Measurements from ENCODE around the gene KCNIP3.

Gene KCNIP3

DNA sequence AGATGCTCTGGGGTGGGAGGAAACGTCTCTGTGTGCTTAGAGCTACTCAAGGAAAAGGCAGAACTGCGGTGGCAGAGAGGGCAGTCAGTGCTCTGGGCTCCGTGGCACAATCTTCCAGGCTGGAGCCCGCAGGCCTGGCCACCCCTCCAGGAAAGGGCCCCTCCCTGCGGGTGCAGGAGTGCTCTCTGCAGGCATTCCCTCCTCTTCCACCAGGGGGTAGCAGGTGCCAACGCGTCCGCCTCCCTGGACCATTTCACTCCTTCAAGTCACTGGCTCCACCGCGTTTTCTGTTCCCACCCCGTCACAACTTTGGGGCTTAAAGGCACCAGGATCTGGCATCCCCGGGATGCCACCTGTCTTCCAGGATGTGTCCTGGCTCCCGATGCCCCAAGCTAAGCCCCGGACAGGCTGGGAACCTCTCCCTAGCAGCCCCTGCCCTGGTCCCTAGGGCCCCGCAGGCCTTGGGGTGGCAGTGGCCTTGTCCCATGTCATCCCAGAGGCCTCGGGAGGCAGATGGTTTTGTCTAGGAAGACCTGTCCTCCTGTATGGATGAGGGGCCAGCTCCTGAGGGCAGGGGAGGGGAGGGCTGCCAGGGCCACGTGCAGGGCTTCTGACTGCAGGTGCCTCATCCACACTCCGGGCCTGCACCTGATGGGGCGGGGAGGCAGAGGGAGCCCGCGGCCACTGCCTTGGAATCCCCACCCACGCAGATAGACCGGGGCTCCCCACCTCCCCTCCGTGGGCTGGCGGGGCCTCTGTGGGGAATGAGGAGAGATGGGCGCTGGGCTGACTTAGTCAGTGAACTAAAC lies 26.4 kb downstream of the KCNIP3 start:
- no peak overlapping the region for H3K9ac ChIP-seq (ENCODE audit: low read depth, low read length, poor library complexity)
- H3K18ac ChIP-seq (ENCODE audit: low read length) = peak overlapping the region; percentile 65
- peaks cover 3 to 9% of the 10 kb centered on the region in 2 donors for H3K4me1 ChIP-seq (ENCODE audit: control insufficient read depth in 2 of 2, insufficient read depth in 1 of 2, low read depth in 1 of 2, low read length in 2 of 2)
- H3K9me3 ChIP-seq (replicated peaks in 1 of 2; ENCODE audit: control insufficient read depth in 2 of 2, insufficient read depth in 1 of 2, low read depth in 1 of 2, low read length in 2 of 2) = peaks cover 0 to 2% of the 10 kb centered on the region in 2 donors
- H3K79me1 ChIP-seq (ENCODE audit: low read depth, low read length) = peaks cover 2% of the 10 kb centered on the region
- peaks cover 0 to 15% (median 3%) of the 10 kb centered on the region in 3 experiments for H3K27me3 ChIP-seq (ENCODE audit: control insufficient read depth in 3 of 3, insufficient read depth in 3 of 3, low read depth in 1 of 3, low read length in 3 of 3)
- no peak overlapping the region for H3K4ac ChIP-seq (ENCODE audit: low read length)
- peak overlapping the region; percentile 71 for H2AK5ac ChIP-seq (ENCODE audit: low read depth, low read length)
- H3K4me2 ChIP-seq (ENCODE audit: insufficient read depth, low read length, poor library complexity, severe bottlenecking) = no peak overlapping the region
- H4K8ac ChIP-seq (ENCODE audit: low read depth, low read length) = no peak overlapping the region
- no peak overlapping the region for H3K23ac ChIP-seq (ENCODE audit: low read depth, low read length, poor library complexity)
- peak overlapping the region; percentile 35 for H2BK12ac ChIP-seq (ENCODE audit: low read length)
- WGBS, 2 donors (ENCODE audit: extremely low coverage in 2 of 2, insufficient read length in 2 of 2, insufficient replicate concordance in 1 of 2) = no CpG with 5 or more reads among the region's 26 CpGs
- no peak overlapping the region for H3K4me3 ChIP-seq (ENCODE audit: low read length in 2 of 2)
- no peak overlapping the region for H3K27ac ChIP-seq (replicated peaks; ENCODE audit: low read length)
- DNase-seq (ENCODE audit: low spot score) = no peak
- no peak overlapping the region for H3K14ac ChIP-seq (ENCODE audit: low read length)
- H4K91ac ChIP-seq (ENCODE audit: low read depth, low read length, poor library complexity) = no peak overlapping the region
- no peak overlapping the region for H2BK5ac ChIP-seq (ENCODE audit: low read length)
- H2BK15ac ChIP-seq (ENCODE audit: low read length) = no peak overlapping the region
- no peaks in the 10 kb centered on the region for H3K36me3 ChIP-seq (replicated peaks in 1 of 2; ENCODE audit: control insufficient read depth in 2 of 2, insufficient read depth in 2 of 2, low read length in 2 of 2)
- no peak overlapping the region for H2BK120ac ChIP-seq (ENCODE audit: low read depth, low read length)
- no peak overlapping the region for H2AFZ ChIP-seq (ENCODE audit: low read length)

DNA sequence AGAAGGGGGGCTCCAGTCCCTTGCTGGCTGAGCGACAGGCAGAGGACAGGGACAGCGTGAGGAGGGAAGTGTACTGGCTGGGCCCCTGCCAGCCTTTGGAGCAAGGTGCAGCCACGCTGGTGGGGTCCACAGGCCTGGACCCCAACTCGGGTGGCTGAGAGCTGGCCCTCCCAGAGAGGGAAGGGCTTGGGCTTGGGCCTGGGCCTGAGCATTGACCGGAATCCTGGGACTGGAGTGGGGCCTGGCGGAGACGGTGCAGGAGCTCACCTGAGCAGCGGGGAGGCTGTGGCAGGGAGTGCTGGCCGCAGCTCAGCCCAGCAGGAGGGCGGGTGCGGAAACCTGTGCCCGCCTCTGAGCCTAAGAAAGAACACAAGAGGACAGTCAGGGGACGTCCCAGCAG lies 27.9 kb downstream of the KCNIP3 start:
- no peak overlapping the region for H3K4me2 ChIP-seq (ENCODE audit: insufficient read depth, low read length, poor library complexity, severe bottlenecking)
- H3K9me3 ChIP-seq (replicated peaks in 1 of 2; ENCODE audit: control insufficient read depth in 2 of 2, insufficient read depth in 1 of 2, low read depth in 1 of 2, low read length in 2 of 2) = peaks cover 0 to 2% of the 10 kb centered on the region in 2 donors
- H3K79me1 ChIP-seq (ENCODE audit: low read depth, low read length) = peaks cover 2% of the 10 kb centered on the region
- no peak for DNase-seq (ENCODE audit: low spot score)
- H3K4me1 ChIP-seq (ENCODE audit: control insufficient read depth in 2 of 2, insufficient read depth in 1 of 2, low read depth in 1 of 2, low read length in 2 of 2) = peaks cover 3 to 12% of the 10 kb centered on the region in 2 donors
- peak overlapping the region; percentile 86 for H3K14ac ChIP-seq (ENCODE audit: low read length)
- H3K4ac ChIP-seq (ENCODE audit: low read length) = peak overlapping the region; percentile 76
- no peak overlapping the region for H4K91ac ChIP-seq (ENCODE audit: low read depth, low read length, poor library complexity)
- peak overlapping the region; percentile 87 for H2AK5ac ChIP-seq (ENCODE audit: low read depth, low read length)
- no peak overlapping the region for H2AFZ ChIP-seq (ENCODE audit: low read length)
- peak overlapping the region; percentile 70 for H2BK15ac ChIP-seq (ENCODE audit: low read length)
- H3K4me3 ChIP-seq (ENCODE audit: low read length in 2 of 2) = no peak overlapping the region
- no peak overlapping the region for H4K8ac ChIP-seq (ENCODE audit: low read depth, low read length)
- peaks cover 0 to 3% (median 1%) of the 10 kb centered on the region in 3 experiments for H3K27me3 ChIP-seq (ENCODE audit: control insufficient read depth in 3 of 3, insufficient read depth in 3 of 3, low read depth in 1 of 3, low read length in 3 of 3)
- no peak overlapping the region for H2BK12ac ChIP-seq (ENCODE audit: low read length)
- H3K18ac ChIP-seq (ENCODE audit: low read length) = peak overlapping the region; percentile 63
- WGBS, 2 donors (ENCODE audit: extremely low coverage in 2 of 2, insufficient read length in 2 of 2, insufficient replicate concordance in 1 of 2) = no CpG with 5 or more reads among the region's 13 CpGs
- peak overlapping the region; percentile 6 for H3K23ac ChIP-seq (ENCODE audit: low read depth, low read length, poor library complexity)
- H2BK5ac ChIP-seq (ENCODE audit: low read length) = peak overlapping the region; percentile 80
- H3K27ac ChIP-seq (replicated peaks; ENCODE audit: low read length) = no peak overlapping the region
- H3K36me3 ChIP-seq (replicated peaks in 1 of 2; ENCODE audit: control insufficient read depth in 2 of 2, insufficient read depth in 2 of 2, low read length in 2 of 2) = no peaks in the 10 kb centered on the region
- H3K9ac ChIP-seq (ENCODE audit: low read depth, low read length, poor library complexity) = no peak overlapping the region
- H2BK120ac ChIP-seq (ENCODE audit: low read depth, low read length) = no peak overlapping the region

- no peak overlapping the region for H2BK12ac ChIP-seq (ENCODE audit: low read length)
- H3K9ac ChIP-seq (ENCODE audit: low read depth, low read length, poor library complexity) = no peak overlapping the region
These were observed 28.7 kb downstream of the KCNIP3 start for GRCh38 chr2:95325590-95326432.

More at GRCh38 chr2:95325590-95326432, 28.7 kb downstream of the KCNIP3 start:
- peaks cover 0 to 2% of the 10 kb centered on the region in 2 donors for H3K9me3 ChIP-seq (replicated peaks in 1 of 2; ENCODE audit: control insufficient read depth in 2 of 2, insufficient read depth in 1 of 2, low read depth in 1 of 2, low read length in 2 of 2)
- no peak overlapping the region for H2AFZ ChIP-seq (ENCODE audit: low read length)
- H3K4me3 ChIP-seq (ENCODE audit: low read length in 2 of 2) = peak overlapping the region in 1 of 2 donors; percentile 38
- no peak overlapping the region for H3K23ac ChIP-seq (ENCODE audit: low read depth, low read length, poor library complexity)
- no peak overlapping the region for H3K27ac ChIP-seq (replicated peaks; ENCODE audit: low read length)
- no peak overlapping the region for H2AK5ac ChIP-seq (ENCODE audit: low read depth, low read length)
- peak overlapping the region; percentile 86 for H3K14ac ChIP-seq (ENCODE audit: low read length)
- 100% methylated on average over 3 to 7 of the region's 10 CpGs for WGBS, 2 donors (ENCODE audit: extremely low coverage in 2 of 2, insufficient read length in 2 of 2, insufficient replicate concordance in 1 of 2)
- DNase-seq (ENCODE audit: low spot score) = no peak
- H4K8ac ChIP-seq (ENCODE audit: low read depth, low read length) = no peak overlapping the region
- no peak overlapping the region for H2BK15ac ChIP-seq (ENCODE audit: low read length)
- peaks cover 2% of the 10 kb centered on the region for H3K79me1 ChIP-seq (ENCODE audit: low read depth, low read length)
- H2BK5ac ChIP-seq (ENCODE audit: low read length) = peak overlapping the region; percentile 80
- no peak overlapping the region for H2BK120ac ChIP-seq (ENCODE audit: low read depth, low read length)
- no peak overlapping the region for H3K4me2 ChIP-seq (ENCODE audit: insufficient read depth, low read length, poor library complexity, severe bottlenecking)
- H3K36me3 ChIP-seq (replicated peaks in 1 of 2; ENCODE audit: control insufficient read depth in 2 of 2, insufficient read depth in 2 of 2, low read length in 2 of 2) = no peaks in the 10 kb centered on the region
- no peak overlapping the region for H4K91ac ChIP-seq (ENCODE audit: low read depth, low read length, poor library complexity)
- no peak overlapping the region for H3K18ac ChIP-seq (ENCODE audit: low read length)
- H3K27me3 ChIP-seq (ENCODE audit: control insufficient read depth in 3 of 3, insufficient read depth in 3 of 3, low read depth in 1 of 3, low read length in 3 of 3) = peaks cover 0 to 3% (median 0%) of the 10 kb centered on the region in 3 experiments
- H3K4me1 ChIP-seq (ENCODE audit: control insufficient read depth in 2 of 2, insufficient read depth in 1 of 2, low read depth in 1 of 2, low read length in 2 of 2) = peaks cover 3 to 18% of the 10 kb centered on the region in 2 donors
- no peak overlapping the region for H3K4ac ChIP-seq (ENCODE audit: low read length)

Measured in neuronal stem cell (in vitro differentiated cells).